ENCODE measurements around the gene TAT.

Gene TAT

GRCh38 chr16:71547168-71547567 lies 29.7 kb downstream of the TAT start:
- Histone ChIP-seq H2AFZ (no peak overlapping the region), H3K9me3 (ENCODE audit: control insufficient read depth, low read length) (no peaks in the 10 kb centered on the region), H3K27ac (no peak overlapping the region), H3K36me3 (ENCODE audit: control insufficient read depth, insufficient read depth, low read length) (no peaks in the 10 kb centered on the region), H3K4me2 (ENCODE audit: low read length) (no peak overlapping the region), H3K9ac (no peak overlapping the region), H3K4me1 (no peaks in the 10 kb centered on the region), H3K79me2 (no peaks in the 10 kb centered on the region), H3K27me3 (ENCODE audit: control insufficient read depth, insufficient read depth, low read length) (no peaks in the 10 kb centered on the region), H3K4me3 (ENCODE audit: low read depth, low read length) (no peak overlapping the region)
- TF ChIP-seq CTCF (IDR thresholded peaks at IDR 0.05), result no peak

GRCh38 chr16:71542377-71542776 lies 34.5 kb downstream of the TAT start:
- peak; percentile 27 for TF ChIP-seq CTCF (IDR thresholded peaks at IDR 0.05)
- no peak overlapping the region for H3K4me2 ChIP-seq (ENCODE audit: low read length)
- H3K27me3 ChIP-seq (ENCODE audit: control insufficient read depth, insufficient read depth, low read length), result no peaks in the 10 kb centered on the region
- no peaks in the 10 kb centered on the region for H3K36me3 ChIP-seq (ENCODE audit: control insufficient read depth, insufficient read depth, low read length)
- H3K79me2 ChIP-seq, result no peaks in the 10 kb centered on the region
- no peak overlapping the region for H2AFZ ChIP-seq
- no peak overlapping the region for H3K27ac ChIP-seq
- no peaks in the 10 kb centered on the region for H3K9me3 ChIP-seq (ENCODE audit: control insufficient read depth, low read length)
- H3K4me3 ChIP-seq (ENCODE audit: low read depth, low read length), result no peak overlapping the region
- H3K9ac ChIP-seq, result no peak overlapping the region
- H3K4me1 ChIP-seq, result no peaks in the 10 kb centered on the region

- Histone ChIP-seq H3K4me1 (no peaks in the 10 kb centered on the region), H3K4me3 (ENCODE audit: low read depth, low read length) (no peak overlapping the region), H3K27me3 (ENCODE audit: control insufficient read depth, insufficient read depth, low read length) (no peaks in the 10 kb centered on the region), H3K36me3 (ENCODE audit: control insufficient read depth, insufficient read depth, low read length) (no peaks in the 10 kb centered on the region), H3K9me3 (ENCODE audit: control insufficient read depth, low read length) (no peaks in the 10 kb centered on the region), H3K27ac (no peak overlapping the region), H2AFZ (no peak overlapping the region), H3K79me2 (peaks cover 8% of the 10 kb centered on the region), H3K9ac (no peak overlapping the region), H3K4me2 (ENCODE audit: low read length) (no peak overlapping the region)
- TF ChIP-seq CTCF (IDR thresholded peaks at IDR 0.05), result peak; percentile 65
These were observed 39.2 kb downstream of the TAT start for GRCh38 chr16:71537643-71538042.

- Histone ChIP-seq H3K36me3 (ENCODE audit: control insufficient read depth, insufficient read depth, low read length) (no peaks in the 10 kb centered on the region), H2AFZ (no peak overlapping the region), H3K4me3 (ENCODE audit: low read depth, low read length) (no peak overlapping the region), H3K4me2 (ENCODE audit: low read length) (no peak overlapping the region), H3K27ac (no peak overlapping the region), H3K9ac (no peak overlapping the region), H3K4me1 (no peaks in the 10 kb centered on the region), H3K9me3 (ENCODE audit: control insufficient read depth, low read length) (no peaks in the 10 kb centered on the region), H3K79me2 (peaks cover 8% of the 10 kb centered on the region), H3K27me3 (ENCODE audit: control insufficient read depth, insufficient read depth, low read length) (no peaks in the 10 kb centered on the region)
- no peak for TF ChIP-seq CTCF (IDR thresholded peaks at IDR 0.05)
These were observed 40.0 kb downstream of the TAT start for GRCh38 chr16:71536752-71537499.

GRCh38 chr16:71532366-71532765 lies 44.5 kb downstream of the TAT start:
- H3K27ac ChIP-seq, result no peak overlapping the region
- no peak overlapping the region for H3K9ac ChIP-seq
- no peaks in the 10 kb centered on the region for H3K36me3 ChIP-seq (ENCODE audit: control insufficient read depth, insufficient read depth, low read length)
- TF ChIP-seq CTCF (IDR thresholded peaks at IDR 0.05), result no peak
- H3K4me1 ChIP-seq, result no peaks in the 10 kb centered on the region
- H3K79me2 ChIP-seq, result peaks cover 13% of the 10 kb centered on the region
- no peaks in the 10 kb centered on the region for H3K9me3 ChIP-seq (ENCODE audit: control insufficient read depth, low read length)
- H3K27me3 ChIP-seq (ENCODE audit: control insufficient read depth, insufficient read depth, low read length), result no peaks in the 10 kb centered on the region
- H2AFZ ChIP-seq, result no peak overlapping the region
- no peak overlapping the region for H3K4me3 ChIP-seq (ENCODE audit: low read depth, low read length)
- no peak overlapping the region for H3K4me2 ChIP-seq (ENCODE audit: low read length)

All from parathyroid adenoma (tissue), 2 donors.